ENCODE results near the gene IGHMBP2.

IGHMBP2 gene

DNA sequence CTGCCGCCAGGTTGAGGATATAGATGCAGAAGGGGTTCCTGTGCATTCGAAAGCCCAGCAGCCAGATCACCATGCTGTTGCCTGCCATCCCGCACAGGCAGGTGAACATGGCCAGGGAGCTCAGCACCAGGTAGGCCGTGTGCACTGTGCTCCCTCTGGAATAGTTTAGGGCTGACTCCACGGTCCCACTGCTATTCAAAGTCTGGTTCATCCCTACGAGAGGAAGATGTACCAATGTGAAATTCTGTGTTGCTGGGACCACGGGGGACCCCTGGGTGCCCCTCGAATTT is 77.0 kb downstream of the IGHMBP2 start, which contains the start of gene MRGPRD:
MRGPRD (minus strand) TSS at position 211 of the 290 bp plus-strand sequence; CDS start at position 211, 0 bp downstream.
- no peak for DNase-seq (ENCODE audit: low read depth in 4 of 4, low spot score in 1 of 4)

DNA sequence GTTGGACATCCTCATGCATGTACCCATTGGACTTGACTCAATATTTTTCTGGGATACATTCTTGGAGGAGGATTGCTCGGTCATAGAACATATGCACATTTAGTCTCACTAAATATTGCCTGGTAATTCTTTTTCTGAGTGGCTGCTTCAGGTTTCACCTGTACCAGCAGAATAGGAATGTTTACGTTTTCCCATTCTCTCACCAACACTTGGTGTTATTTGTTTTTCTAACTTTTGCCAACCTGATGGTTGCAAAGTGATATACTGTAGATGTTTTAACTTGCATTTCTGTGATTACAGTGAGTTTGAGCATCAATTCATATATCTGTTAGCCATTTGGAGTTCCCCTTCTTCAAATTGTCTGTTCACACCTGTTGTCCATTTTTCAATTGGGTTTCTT is 78.4 kb downstream of the IGHMBP2 start:
- no peak for DNase-seq (ENCODE audit: low read depth in 4 of 4, low spot score in 1 of 4)

DNA sequence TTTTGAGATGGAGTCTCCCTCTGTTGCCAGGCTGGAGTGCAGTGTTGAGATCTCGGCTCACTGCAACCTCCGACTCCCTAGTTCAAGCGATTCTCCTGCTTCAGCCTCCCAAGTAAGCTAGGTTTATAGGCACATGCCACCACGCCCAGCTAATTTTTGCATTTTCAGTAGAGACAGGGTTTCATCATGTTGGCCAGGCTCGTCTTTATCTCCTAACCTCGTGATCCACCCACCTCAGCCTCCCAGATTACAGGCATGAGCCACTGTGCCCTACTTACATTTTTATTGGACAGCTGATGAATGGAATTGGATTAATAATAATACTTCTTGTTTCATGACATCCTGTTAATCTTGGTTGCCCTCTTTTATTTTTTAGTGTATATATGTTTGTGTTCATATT is 80.1 kb downstream of the IGHMBP2 start:
- DNase-seq (ENCODE audit: low read depth in 4 of 4, low spot score in 1 of 4), result no peak

DNA sequence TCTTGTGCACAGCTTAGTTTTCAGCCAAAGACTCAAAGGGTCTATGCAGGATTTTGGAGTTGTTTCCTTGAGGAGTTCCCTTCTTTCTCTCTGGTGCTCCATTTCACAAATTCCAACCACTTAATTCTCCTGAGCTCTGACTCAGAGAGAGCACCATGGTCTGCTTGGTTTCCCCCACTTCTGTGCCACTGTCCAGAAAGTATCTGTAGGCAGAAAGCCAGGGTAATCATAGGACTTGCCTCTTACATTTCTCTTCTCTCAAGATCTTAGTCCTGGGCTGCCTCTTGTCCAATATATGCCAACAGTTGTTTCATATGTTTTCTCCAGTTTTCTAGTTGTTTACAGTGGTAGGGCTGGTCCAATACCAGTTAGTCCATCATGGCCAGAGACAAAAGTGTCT is 83.5 kb downstream of the IGHMBP2 start:
- no peak for DNase-seq (ENCODE audit: low read depth in 4 of 4, low spot score in 1 of 4)

DNA sequence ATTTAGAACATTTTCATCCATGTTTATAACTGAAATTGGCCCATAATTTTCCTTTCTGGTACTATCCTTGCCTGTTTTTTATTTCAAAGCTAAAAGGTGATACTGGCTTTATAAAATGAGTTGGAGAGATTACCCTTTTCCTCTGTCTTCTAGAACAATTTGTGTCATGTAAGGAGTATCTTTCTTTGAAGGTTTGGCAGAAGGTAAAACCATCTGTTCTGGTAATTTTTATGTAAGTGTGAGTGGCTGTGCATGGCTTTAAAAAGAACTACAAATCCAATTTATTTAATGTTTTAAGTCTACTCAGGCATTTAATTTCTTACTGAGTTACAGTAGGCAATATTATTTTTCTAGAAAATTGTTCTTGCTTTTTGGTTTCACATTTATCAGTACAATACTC is 84.8 kb downstream of the IGHMBP2 start:
- DNase-seq (ENCODE audit: low read depth in 4 of 4, low spot score in 1 of 4), result no peak
